Astrocyte (in vitro differentiated cells and primary cell): Measurements from ENCODE around the gene TUBGCP4.

ENCODE experiments used
- EZH2 ChIP-seq: IDR thresholded peaks from 2 replicates; pipeline ENCODE4 v1.6.1; 2012; ENCODE audit warnings: mild to moderate bottlenecking, low read length, inconsistent platforms; ENCODE audit not compliant: insufficient read depth
- TF ChIP-seq, protein P1 (sequence below): IDR thresholded peaks from 2 replicates; pipeline ENCODE4 v1.5.1; 2011; ENCODE audit warnings: low read depth, mild to moderate bottlenecking, inconsistent platforms, low read length, moderate library complexity; ENCODE audit not compliant: insufficient read depth

GRCh38 chr15:43329217-43329959, 41.5 kb upstream of the TUBGCP4 start:
- TF ChIP-seq, protein P1, sequence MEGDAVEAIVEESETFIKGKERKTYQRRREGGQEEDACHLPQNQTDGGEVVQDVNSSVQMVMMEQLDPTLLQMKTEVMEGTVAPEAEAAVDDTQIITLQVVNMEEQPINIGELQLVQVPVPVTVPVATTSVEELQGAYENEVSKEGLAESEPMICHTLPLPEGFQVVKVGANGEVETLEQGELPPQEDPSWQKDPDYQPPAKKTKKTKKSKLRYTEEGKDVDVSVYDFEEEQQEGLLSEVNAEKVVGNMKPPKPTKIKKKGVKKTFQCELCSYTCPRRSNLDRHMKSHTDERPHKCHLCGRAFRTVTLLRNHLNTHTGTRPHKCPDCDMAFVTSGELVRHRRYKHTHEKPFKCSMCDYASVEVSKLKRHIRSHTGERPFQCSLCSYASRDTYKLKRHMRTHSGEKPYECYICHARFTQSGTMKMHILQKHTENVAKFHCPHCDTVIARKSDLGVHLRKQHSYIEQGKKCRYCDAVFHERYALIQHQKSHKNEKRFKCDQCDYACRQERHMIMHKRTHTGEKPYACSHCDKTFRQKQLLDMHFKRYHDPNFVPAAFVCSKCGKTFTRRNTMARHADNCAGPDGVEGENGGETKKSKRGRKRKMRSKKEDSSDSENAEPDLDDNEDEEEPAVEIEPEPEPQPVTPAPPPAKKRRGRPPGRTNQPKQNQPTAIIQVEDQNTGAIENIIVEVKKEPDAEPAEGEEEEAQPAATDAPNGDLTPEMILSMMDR: no peak
- no peak for TF ChIP-seq EZH2
